A204.1 (cell line): Measurements from ENCODE around the gene GMDS.

Experiments
- FAIRE-seq: peaks from 2 replicates; lab custom pipeline; 2012; peaks lifted over from hg19 to GRCh38; lab: Jason Lieb, UNC

The GMDS gene

GRCh38 chr6:2240961-2241360 is 4.4 kb downstream of the GMDS start:
- no peak for FAIRE-seq

GRCh38 chr6:2237001-2237400 is 8.4 kb downstream of the GMDS start:
- no peak for FAIRE-seq

GRCh38 chr6:2235777-2236495 is 9.5 kb downstream of the GMDS start:
- FAIRE-seq = no peak

GRCh38 chr6:2232445-2232844 is 13.0 kb downstream of the GMDS start:
- FAIRE-seq = no peak

- no peak for FAIRE-seq
Measured at GRCh38 chr6:2231438-2231837, 14.0 kb downstream of the GMDS start.

- no peak for FAIRE-seq
Measured at GRCh38 chr6:2230659-2231277, 14.6 kb downstream of the GMDS start.

GRCh38 chr6:2229742-2230141 is 15.7 kb downstream of the GMDS start:
- no peak for FAIRE-seq

GRCh38 chr6:2229039-2229438 is 16.4 kb downstream of the GMDS start:
- FAIRE-seq = no peak

GRCh38 chr6:2228392-2228791 is 17.0 kb downstream of the GMDS start:
- FAIRE-seq = no peak

- no peak for FAIRE-seq
Measured at GRCh38 chr6:2226775-2227174, 18.6 kb downstream of the GMDS start.

- no peak for FAIRE-seq
Measured at GRCh38 chr6:2225422-2226392, 19.7 kb downstream of the GMDS start.

- no peak for FAIRE-seq
Measured at GRCh38 chr6:2224847-2225382, 20.5 kb downstream of the GMDS start.

- FAIRE-seq = no peak
Measured at GRCh38 chr6:2222275-2222842, 23.0 kb downstream of the GMDS start.

- no peak for FAIRE-seq
Measured at GRCh38 chr6:2221726-2222274, 23.6 kb downstream of the GMDS start.

- FAIRE-seq = no peak
Measured at GRCh38 chr6:2220154-2220553, 25.3 kb downstream of the GMDS start.

- FAIRE-seq = no peak
Measured at GRCh38 chr6:2218866-2219265, 26.5 kb downstream of the GMDS start.

GRCh38 chr6:2216794-2217383 is 28.5 kb downstream of the GMDS start:
- no peak for FAIRE-seq

- FAIRE-seq = no peak
Measured at GRCh38 chr6:2215342-2215741, 30.1 kb downstream of the GMDS start.

GRCh38 chr6:2213086-2213485 is 32.3 kb downstream of the GMDS start:
- no peak for FAIRE-seq

- no peak for FAIRE-seq
Measured at GRCh38 chr6:2209226-2209809, 36.1 kb downstream of the GMDS start.

GRCh38 chr6:2208468-2208867 is 36.9 kb downstream of the GMDS start:
- FAIRE-seq = no peak
